ENCODE measurements around the gene FCER1G. TPM values are rescaled to one million over a fixed set of nuclear protein-coding genes. Genes with fewer than 3 reads are reported as not detected.

FCER1G gene
- total and polyA plus RNA-seq, 2 of the 4 experiments (the other 2 are of a cell fraction), result 0.44 TPM; not detected in 1

- H3K23ac ChIP-seq (ENCODE audit: low read depth, low read length), result no peak overlapping the region
- in situ Hi-C loops (cut with MboI; ENCODE audit: low sequenced_read_pairs) (no loop called here), intact Hi-C loops (cut with micrococcal nuclease) (no loop called here), dilution Hi-C loops (cut with HindIII; ENCODE audit: low sequenced_read_pairs, unreplicated experiment) (no loop called here)
- H2AK9ac ChIP-seq (replicated peaks; ENCODE audit: low read depth, low read length, poor library complexity), result no peak overlapping the region
- no peak overlapping the region for H3K4me3 ChIP-seq (ENCODE audit: insufficient read depth, low read depth, low read length)
- no peak overlapping the region for H3K27ac ChIP-seq (ENCODE audit: insufficient read depth, low read length)
- H3K27me3 ChIP-seq (ENCODE audit: control insufficient read depth, insufficient read depth, low read length), result no peaks in the 10 kb centered on the region
- ChIA-PET CTCF (interaction anchor here (0.7 kb wide), 1 partner anchor 1906 kb away, joined by 3 read pairs; no protein-coding TSS in a partner anchor), POLR2A (ENCODE audit: unreplicated experiment) (no interaction called here)
- H4K8ac ChIP-seq (ENCODE audit: low read depth in 2 of 2, low read length in 2 of 2), result no peak overlapping the region
- no peaks in the 10 kb centered on the region for H3K9me3 ChIP-seq (ENCODE audit: control insufficient read depth, insufficient read depth, low read length)
- no peak overlapping the region for H3K18ac ChIP-seq (ENCODE audit: low read depth, low read length)
- H2BK120ac ChIP-seq (ENCODE audit: low read depth, low read length), result no peak overlapping the region
- H4K5ac ChIP-seq (ENCODE audit: low read depth, low read length), result no peak overlapping the region
- peaks cover 11 to 21% of the 10 kb centered on the region in 2 experiments for H3K79me1 ChIP-seq (ENCODE audit: low read depth in 1 of 2, low read length in 2 of 2)
- H2BK5ac ChIP-seq (ENCODE audit: low read depth, low read length, poor library complexity, severe bottlenecking), result no peak overlapping the region
- H4K20me1 ChIP-seq (ENCODE audit: insufficient read depth, low read length), result no peaks in the 10 kb centered on the region
- peaks cover 8% of the 10 kb centered on the region for H3K4me1 ChIP-seq (ENCODE audit: control insufficient read depth, insufficient read depth, low read length)
- no peak overlapping the region for H2AK5ac ChIP-seq (ENCODE audit: low read depth, low read length)
- no peak overlapping the region for H3K9ac ChIP-seq (ENCODE audit: low read depth, low read length)
- H3K9me1 ChIP-seq (ENCODE audit: insufficient read depth, low read length), result peaks cover 7% of the 10 kb centered on the region; the same call in 1 of the 2 replicates
- H3K36me3 ChIP-seq (ENCODE audit: control insufficient read depth, insufficient read depth, low read length), result peaks cover 8% of the 10 kb centered on the region
- no peak overlapping the region for H3K14ac ChIP-seq (replicated peaks; ENCODE audit: low read depth, low read length)
- no peak overlapping the region for H4K91ac ChIP-seq (ENCODE audit: insufficient read depth, low read depth, low read length)
- H2BK20ac ChIP-seq (ENCODE audit: low read depth, low read length), result no peak overlapping the region
- no peak overlapping the region for H3K4ac ChIP-seq (ENCODE audit: low read depth, low read length)
- no peak overlapping the region for H2BK15ac ChIP-seq (ENCODE audit: low read depth, low read length)
- H3K4me2 ChIP-seq (ENCODE audit: low read depth, low read length), result no peak overlapping the region
- BruUV-seq (replicated peaks), result no TSS peak
- no peak overlapping the region for H2AFZ ChIP-seq (replicated peaks; ENCODE audit: low read length, poor library complexity)
- DNase-seq (no peak), ATAC-seq (ENCODE audit: low read depth) (no peak)
- no peak for TF ChIP-seq NFE2L2 (IDR thresholded peaks at IDR 0.05; ENCODE audit: low read depth, low read length)
- 85% methylated on average over 2 of the region's 3 CpGs; no CpG with 5 or more reads in 1 of the 2 experiments for WGBS, 2 experiments (ENCODE audit: extremely low coverage in 2 of 2, insufficient read length in 1 of 2)
- no peak overlapping the region for H3K56ac ChIP-seq (ENCODE audit: extremely low read depth, insufficient read depth, low read length)
These were observed 35.4 kb upstream of the FCER1G start for GRCh38 chr1:161179698-161180097.

Data from IMR-90 (cell line).